Esophagus (tissue), 2 donors: ENCODE data around the gene SERPINF2. TPM values are rescaled to one million over a fixed set of nuclear protein-coding genes. Genes with fewer than 3 reads are reported as not detected.

Experiments
- H3K27ac ChIP-seq, 2 donors: one replicate each; pipeline ENCODE4 v1.5.1; 2013; ENCODE audit warnings: low read depth in 2 of 2, mild to moderate bottlenecking in 2 of 2, inconsistent platforms in 1 of 2, low read length in 1 of 2, moderate library complexity in 1 of 2
- H3K27me3 ChIP-seq, 2 donors: one replicate each; pipeline ENCODE4 v1.6.1; 2013; ENCODE audit warnings: low read length in 2 of 2, control low read depth in 1 of 2, mild to moderate bottlenecking in 1 of 2; ENCODE audit not compliant: insufficient read depth in 2 of 2, control insufficient read depth in 1 of 2
- H3K36me3 ChIP-seq, 2 donors: one replicate each; pipeline ENCODE4 v1.6.1; 2013; ENCODE audit warnings: low read length in 1 of 2; ENCODE audit not compliant: control insufficient read depth in 2 of 2, insufficient read depth in 2 of 2
- H3K4me1 ChIP-seq, 2 donors: one replicate each; pipeline ENCODE4 v1.6.1; 2013; ENCODE audit warnings: low read length in 1 of 2; ENCODE audit not compliant: control insufficient read depth in 2 of 2, insufficient read depth in 2 of 2
- H3K4me3 ChIP-seq, 2 donors: one replicate each; pipeline ENCODE4 v1.5.1; 2013; ENCODE audit warnings: low read length in 2 of 2, mild to moderate bottlenecking in 2 of 2, low read depth in 1 of 2, moderate library complexity in 1 of 2
- H3K9me3 ChIP-seq, 2 donors: one replicate each; pipeline ENCODE4 v1.6.1; 2013; ENCODE audit warnings: mild to moderate bottlenecking in 2 of 2, low read depth in 1 of 2, low read length in 1 of 2, moderate library complexity in 1 of 2; ENCODE audit not compliant: control insufficient read depth in 2 of 2, insufficient read depth in 1 of 2
- WGBS, 2 donors: extraction: QIAGEN DNeasy Blood & Tissue Kit; methylation state at CpG; one replicate each; pipeline ENCODE4 v1.1.7; 2013; 5-methylcytosine and 5-hydroxymethylcytosine counted together
- polyA plus RNA-seq, 2 donors: library from polyadenylated mRNA; stranded (reverse); fragments of 200-250 nt; gene quantifications; one replicate each; pipeline ENCODE4 v1.2.3, GENCODE V29; 2013
- donor health status: healthy with polysubstance abuse.
- donor health status: Bipolar disorder and iron deficiency.

SERPINF2 gene
- polyA plus RNA-seq, 2 donors = 1.9 to 2.9 TPM

DNA sequence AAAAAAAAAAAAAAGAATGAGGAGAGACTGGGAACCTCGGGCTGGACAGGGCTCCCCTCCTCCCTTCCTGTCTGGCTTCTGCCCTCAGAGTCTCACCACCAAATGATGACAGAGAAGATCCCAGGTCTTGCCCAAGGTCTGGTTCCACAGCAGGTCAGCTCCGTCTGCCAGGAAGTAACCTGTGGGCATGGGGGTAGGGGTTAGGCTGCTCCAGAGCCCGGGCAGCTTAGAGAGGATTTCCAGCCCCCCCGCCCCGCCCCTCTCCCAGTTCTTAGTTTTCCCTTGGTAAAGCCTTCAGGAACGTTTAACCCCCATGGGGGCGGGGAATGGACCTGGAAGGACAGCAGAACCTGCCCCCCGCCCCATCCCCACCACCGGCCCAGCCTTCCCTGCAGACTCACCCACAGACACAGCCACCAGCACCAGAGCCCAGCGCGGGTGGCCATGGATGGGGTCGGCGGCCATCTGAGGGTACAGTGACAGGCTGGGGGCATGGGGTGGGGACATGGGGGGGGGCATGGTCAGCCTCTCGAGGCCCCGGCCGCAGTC, 33.2 kb upstream of the SERPINF2 start:
- peaks cover 3 to 9% of the 10 kb centered on the region in 2 donors for H3K4me1 ChIP-seq
- peaks cover 6 to 10% of the 10 kb centered on the region in 2 donors for H3K36me3 ChIP-seq
- H3K9me3 ChIP-seq = no peaks in the 10 kb centered on the region
- 6 to 8% methylated on average over 15 to 16 of the region's 16 CpGs for WGBS, 2 donors
- peak overlapping the region in 1 of 2 donors; percentile 85 for H3K27ac ChIP-seq
- H3K4me3 ChIP-seq = peak overlapping the region; percentile 54 to 73
- no peaks in the 10 kb centered on the region for H3K27me3 ChIP-seq

- 1% methylated on average over 64 to 83 of the region's 83 CpGs for WGBS, 2 donors
- peaks cover 3 to 9% of the 10 kb centered on the region in 2 donors for H3K4me1 ChIP-seq
- no peaks in the 10 kb centered on the region for H3K9me3 ChIP-seq
- H3K36me3 ChIP-seq = peaks cover 6 to 10% of the 10 kb centered on the region in 2 donors
- peak within 1 kb of the TSS; percentile 54 to 73 for H3K4me3 ChIP-seq
- no peaks in the 10 kb centered on the region for H3K27me3 ChIP-seq
- peak within 1 kb of the TSS; percentile 85 to 94 for H3K27ac ChIP-seq
Measured at GRCh38 chr17:1709971-1710806, 32.5 kb upstream of the SERPINF2 start, which contains the start of gene TLCD2. TLCD2 (minus strand) TSS chr17:1710377; CDS start chr17:1710242, 135 bp downstream.

- peak overlapping the region; percentile 54 to 73 for H3K4me3 ChIP-seq
- no peaks in the 10 kb centered on the region for H3K9me3 ChIP-seq
- H3K27me3 ChIP-seq = no peaks in the 10 kb centered on the region
- peaks cover 6 to 10% of the 10 kb centered on the region in 2 donors for H3K36me3 ChIP-seq
- peaks cover 3 to 9% of the 10 kb centered on the region in 2 donors for H3K4me1 ChIP-seq
- H3K27ac ChIP-seq = peak overlapping the region; percentile 85 to 94
- WGBS, 2 donors = 29 to 33% methylated on average over 14 of the region's 14 CpGs
Measured at GRCh38 chr17:1710807-1711553, 31.7 kb upstream of the SERPINF2 start.

DNA sequence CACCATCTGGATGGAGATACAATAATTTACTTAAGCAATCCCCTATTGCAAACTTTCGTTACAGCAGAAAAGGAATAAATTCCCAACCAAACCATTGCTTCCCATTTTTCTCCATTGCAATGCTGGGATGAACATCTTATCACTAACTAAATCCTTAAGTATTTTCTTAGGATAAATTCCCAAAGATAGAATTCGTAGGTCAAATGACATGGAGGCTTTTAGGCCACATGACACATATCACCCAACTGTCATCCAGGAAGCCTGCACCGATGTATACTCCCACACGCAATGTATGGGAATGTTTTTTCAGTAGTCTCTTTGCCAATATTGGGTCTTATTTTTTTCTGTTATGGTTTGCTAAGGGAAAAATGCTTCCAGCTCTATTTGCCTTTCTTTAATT, 30.9 kb upstream of the SERPINF2 start:
- peaks cover 3 to 9% of the 10 kb centered on the region in 2 donors for H3K4me1 ChIP-seq
- peaks cover 6 to 10% of the 10 kb centered on the region in 2 donors for H3K36me3 ChIP-seq
- H3K9me3 ChIP-seq = no peaks in the 10 kb centered on the region
- H3K27ac ChIP-seq = no peak overlapping the region
- H3K4me3 ChIP-seq = no peak overlapping the region
- no peaks in the 10 kb centered on the region for H3K27me3 ChIP-seq
- 79 to 83% methylated on average over 4 of the region's 4 CpGs for WGBS, 2 donors

DNA sequence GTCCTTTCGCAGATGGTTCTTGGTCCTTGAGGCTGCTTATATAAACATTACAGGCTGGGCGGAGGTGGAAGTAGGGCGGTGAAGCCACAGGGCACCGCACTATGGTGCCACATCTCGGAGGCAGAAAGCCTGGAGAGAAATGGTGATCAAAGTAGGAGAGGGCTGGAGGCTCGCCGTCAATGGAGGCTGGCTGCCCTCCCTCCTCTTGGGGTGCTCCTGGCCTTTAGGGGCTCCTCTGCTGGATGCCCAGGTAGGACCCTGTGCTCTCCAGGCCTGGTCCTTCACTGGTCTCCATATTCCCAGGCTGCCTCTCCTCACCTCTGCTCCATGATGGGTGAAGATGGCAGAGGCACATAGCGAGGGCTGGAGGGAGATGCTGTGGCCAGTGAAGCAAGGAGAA, 30.4 kb upstream of the SERPINF2 start:
- 83 to 93% methylated on average over 8 of the region's 8 CpGs for WGBS, 2 donors
- Histone ChIP-seq H3K9me3 (no peaks in the 10 kb centered on the region), H3K27me3 (no peaks in the 10 kb centered on the region), H3K4me3 (no peak overlapping the region), H3K4me1 (peaks cover 3 to 9% of the 10 kb centered on the region in 2 donors), H3K36me3 (peaks cover 6 to 10% of the 10 kb centered on the region in 2 donors), H3K27ac (no peak overlapping the region)

DNA sequence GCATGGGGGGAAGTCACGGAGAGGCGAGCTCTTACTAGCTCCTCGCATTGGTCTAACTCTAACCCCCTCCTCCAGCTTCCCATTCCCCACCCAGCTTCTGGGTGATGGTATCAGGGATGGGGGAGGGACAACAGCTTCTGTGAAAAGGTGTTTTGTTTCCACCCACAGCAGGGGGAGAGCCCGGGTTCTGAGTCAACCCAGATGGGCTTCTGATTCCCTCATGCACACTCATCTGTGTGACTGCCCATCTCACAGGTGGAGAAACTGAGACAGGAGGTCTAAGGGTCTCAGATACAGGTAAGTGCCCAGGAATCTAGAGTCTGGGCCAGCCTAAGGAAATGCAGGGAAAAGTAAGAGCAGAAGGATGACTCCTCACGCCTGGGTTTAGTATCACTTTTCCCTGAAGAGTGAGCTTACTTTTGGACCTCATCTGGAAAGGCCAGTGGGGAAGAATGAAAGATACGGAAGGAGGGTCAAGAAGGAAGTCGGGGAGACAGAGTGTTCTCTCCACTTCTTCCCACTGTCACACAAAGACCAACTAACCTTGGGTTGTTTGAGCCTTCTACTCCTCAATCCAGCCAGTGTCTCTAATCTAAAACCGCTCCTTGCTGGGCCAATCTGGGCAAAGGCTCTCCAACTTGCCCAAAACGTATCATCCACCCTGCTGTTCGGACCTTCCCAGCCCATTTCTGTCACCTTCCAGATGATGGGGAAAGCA, 29.4 kb upstream of the SERPINF2 start:
- Histone ChIP-seq H3K27ac (peak overlapping the region; percentile 94 to 95), H3K9me3 (no peaks in the 10 kb centered on the region), H3K36me3 (peaks cover 6 to 10% of the 10 kb centered on the region in 2 donors), H3K4me3 (peak overlapping the region in 1 of 2 donors; percentile 84), H3K4me1 (peaks cover 3 to 9% of the 10 kb centered on the region in 2 donors), H3K27me3 (no peaks in the 10 kb centered on the region)
- 73 to 75% methylated on average over 10 of the region's 10 CpGs for WGBS, 2 donors

- Histone ChIP-seq H3K27me3 (no peaks in the 10 kb centered on the region), H3K27ac (peak overlapping the region; percentile 94 to 95), H3K36me3 (peaks cover 6 to 10% of the 10 kb centered on the region in 2 donors), H3K4me1 (peaks cover 3 to 9% of the 10 kb centered on the region in 2 donors), H3K9me3 (no peaks in the 10 kb centered on the region), H3K4me3 (peak overlapping the region; percentile 71 to 84)
- WGBS, 2 donors = 12 to 14% methylated on average over 11 of the region's 11 CpGs
Measured at GRCh38 chr17:1713878-1714426, 28.7 kb upstream of the SERPINF2 start.

- H3K4me1 ChIP-seq = peaks cover 3 to 7% of the 10 kb centered on the region in 2 donors
- 7 to 12% methylated on average over 18 to 19 of the region's 19 CpGs for WGBS, 2 donors
- peak overlapping the region; percentile 71 to 84 for H3K4me3 ChIP-seq
- peak overlapping the region; percentile 94 to 97 for H3K27ac ChIP-seq
- H3K27me3 ChIP-seq = no peaks in the 10 kb centered on the region
- peaks cover 6 to 10% of the 10 kb centered on the region in 2 donors for H3K36me3 ChIP-seq
- H3K9me3 ChIP-seq = no peaks in the 10 kb centered on the region
Measured at GRCh38 chr17:1714427-1714979, 28.2 kb upstream of the SERPINF2 start.
